HTERT RPE-1 (cell line): ENCODE data around the gene CIAO3.
"Not testable (repeated sequence)": the region's sequence is repeated elsewhere in the genome, so short reads cannot be mapped to it uniquely, and the experiment has no call there.

Source experiments
- in situ Hi-C: fragments of 300-500 bp; cut with MboI; formaldehyde crosslinking; loops from 4 replicates; pipeline ENCODE4 v1.14.3; 2020; ENCODE audit warnings: low sequenced_read_pairs

Gene CIAO3

DNA sequence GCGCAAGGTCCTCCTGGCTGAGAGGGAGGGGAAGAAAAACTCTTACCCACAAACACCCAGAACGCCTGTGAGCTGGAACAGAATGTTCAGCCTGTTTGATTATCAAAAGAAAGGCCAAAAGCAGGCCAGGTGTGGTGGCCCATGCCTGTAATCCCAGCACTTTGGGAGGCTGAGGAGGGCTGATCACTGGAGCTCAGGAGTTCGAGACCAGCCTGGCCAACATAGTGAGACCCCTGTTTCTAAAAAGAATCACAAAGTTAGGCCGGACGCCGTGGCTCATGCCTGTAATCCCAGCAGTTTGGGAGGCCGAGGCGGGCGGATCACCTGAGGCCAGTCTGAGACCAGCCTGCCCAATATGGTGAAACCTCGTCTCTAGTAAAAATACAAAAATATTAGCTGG, 35.5 kb upstream of the CIAO3 start:
- in situ Hi-C loops: not testable (repeated sequence)

DNA sequence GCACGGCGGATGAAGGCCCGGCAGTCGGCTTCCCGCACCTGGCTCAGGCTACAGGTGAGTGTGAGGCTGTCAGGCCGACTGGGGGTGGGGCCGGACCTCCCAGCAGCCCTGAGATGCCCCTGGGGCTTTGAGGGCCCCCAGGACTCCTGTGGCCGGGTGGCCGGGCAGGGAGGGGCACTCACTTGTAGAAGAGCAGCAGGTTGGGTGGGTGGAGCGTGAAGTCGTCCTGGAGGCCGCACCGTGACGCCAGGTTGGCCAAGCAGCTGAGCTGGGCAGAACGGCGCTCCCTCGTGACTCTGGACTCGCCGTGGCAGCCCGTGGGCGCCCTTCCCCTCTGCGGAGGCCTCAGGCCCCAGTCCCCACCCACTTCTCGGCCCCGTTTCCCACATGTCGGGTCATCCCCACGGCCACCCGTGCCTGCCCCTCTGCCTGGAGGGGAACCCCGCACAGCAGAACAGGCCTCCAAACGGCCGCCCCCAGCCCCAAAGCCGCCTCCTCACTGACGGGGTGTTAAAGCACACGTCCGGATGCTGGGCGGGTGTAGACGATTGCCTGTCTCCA, 34.5 kb upstream of the CIAO3 start:
- in situ Hi-C loops: no loop called here

DNA sequence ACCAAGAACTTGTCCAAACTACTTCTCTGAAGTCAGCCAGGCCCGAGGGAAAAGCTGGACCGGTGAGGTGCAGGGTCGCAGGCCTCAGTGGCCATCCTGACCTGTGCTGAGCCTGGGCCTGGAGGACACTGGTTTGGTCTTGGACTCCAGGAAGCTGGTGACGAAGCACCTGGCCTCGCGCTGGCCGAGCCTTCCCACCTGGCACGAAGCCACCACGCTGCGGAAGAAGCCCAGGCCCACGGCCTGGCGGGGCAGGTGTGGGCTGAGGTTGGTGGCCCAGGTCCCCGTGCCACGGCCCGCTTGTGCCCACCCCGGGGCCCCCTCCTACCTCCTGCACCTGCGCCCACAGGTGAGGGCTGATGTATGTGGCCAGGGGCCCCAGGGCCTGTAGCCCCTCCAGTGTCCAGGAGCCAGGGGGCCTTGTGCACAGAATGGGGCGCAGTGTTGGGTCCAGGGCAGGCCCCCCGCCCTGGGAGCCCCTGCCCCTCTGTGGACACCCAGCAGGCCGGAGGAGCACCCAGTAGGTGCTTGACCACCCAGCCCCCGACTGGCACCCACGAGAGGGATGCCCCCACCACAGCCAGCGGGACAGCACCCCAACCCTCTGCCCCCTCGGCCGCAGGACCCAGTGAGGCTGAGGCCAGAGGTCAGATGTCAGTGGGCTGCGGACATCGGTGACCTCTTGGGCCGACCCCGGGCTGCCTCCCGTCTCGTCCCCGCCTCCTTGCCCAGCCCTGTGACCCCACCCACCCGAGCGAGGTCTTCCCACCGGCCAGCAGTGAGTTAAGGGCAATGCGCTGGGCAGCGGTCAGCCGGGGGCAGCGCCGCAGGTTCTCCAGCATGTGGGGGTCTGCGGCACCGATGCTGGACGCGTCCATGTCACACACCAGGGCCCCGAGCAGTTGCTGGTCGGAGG, 33.5 kb upstream of the CIAO3 start:
- in situ Hi-C loops: no loop called here

DNA sequence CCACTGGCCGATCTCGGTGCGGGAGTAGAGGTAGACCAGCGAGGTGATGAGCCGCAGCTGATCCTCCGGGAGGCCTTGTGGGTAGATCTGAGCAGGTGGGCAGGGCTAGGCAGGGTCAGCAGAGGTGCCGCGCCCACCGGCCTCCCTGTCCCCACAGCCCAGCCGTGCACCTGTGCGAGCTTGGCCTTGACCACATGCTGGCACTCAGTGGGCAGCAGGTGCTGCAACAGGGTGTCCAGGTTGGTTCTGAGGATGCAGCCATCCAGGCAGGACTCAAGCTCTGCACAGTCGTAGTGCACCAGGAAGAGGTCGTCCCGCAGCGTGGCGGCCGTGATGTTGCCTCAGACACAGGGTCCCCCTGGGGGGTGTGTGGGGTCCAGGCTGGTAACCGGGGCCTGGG, 32.2 kb upstream of the CIAO3 start:
- in situ Hi-C loops: no loop called here

DNA sequence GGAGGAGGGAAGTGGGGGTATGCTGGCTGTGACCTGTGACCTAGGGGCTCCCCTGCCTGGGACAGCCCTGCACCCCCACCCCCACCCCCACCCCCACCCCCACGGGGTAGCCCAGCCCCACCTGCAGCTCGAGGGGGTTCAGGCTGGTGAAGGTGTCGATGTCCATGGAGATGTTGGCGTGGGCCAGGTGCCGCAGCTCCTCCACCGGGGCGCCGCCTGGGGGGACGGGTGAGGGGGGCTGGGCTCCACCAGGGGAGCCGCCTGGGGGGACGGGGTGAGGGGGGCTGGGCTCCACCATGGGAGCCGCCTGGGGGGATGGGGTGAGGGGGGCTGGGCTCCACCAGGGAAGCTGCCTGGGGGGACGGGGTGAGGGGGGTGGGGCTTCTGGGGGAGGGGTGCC, 29.6 kb upstream of the CIAO3 start:
- in situ Hi-C loops: no loop called here

DNA sequence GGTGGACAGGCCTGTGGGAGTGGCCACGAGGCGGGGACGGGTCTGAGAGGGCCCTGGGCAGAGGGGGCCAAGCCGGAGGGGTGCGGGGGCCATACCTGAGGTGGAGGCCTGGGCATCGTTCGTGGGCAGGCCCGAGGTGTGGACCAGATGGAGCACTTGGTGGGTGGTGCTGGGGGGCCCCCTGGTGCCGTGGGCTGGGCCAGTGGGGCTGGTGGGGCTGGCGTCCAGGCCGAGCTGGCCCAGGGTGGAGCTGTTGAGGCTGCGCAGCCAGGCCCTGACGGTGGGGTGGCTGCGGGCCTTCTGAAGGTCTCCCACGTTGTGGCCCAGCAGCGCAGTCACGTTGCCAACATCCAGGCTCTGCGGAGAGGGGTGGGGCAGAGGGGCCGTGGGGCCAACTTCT, 29.1 kb upstream of the CIAO3 start:
- in situ Hi-C loops: no loop called here

DNA sequence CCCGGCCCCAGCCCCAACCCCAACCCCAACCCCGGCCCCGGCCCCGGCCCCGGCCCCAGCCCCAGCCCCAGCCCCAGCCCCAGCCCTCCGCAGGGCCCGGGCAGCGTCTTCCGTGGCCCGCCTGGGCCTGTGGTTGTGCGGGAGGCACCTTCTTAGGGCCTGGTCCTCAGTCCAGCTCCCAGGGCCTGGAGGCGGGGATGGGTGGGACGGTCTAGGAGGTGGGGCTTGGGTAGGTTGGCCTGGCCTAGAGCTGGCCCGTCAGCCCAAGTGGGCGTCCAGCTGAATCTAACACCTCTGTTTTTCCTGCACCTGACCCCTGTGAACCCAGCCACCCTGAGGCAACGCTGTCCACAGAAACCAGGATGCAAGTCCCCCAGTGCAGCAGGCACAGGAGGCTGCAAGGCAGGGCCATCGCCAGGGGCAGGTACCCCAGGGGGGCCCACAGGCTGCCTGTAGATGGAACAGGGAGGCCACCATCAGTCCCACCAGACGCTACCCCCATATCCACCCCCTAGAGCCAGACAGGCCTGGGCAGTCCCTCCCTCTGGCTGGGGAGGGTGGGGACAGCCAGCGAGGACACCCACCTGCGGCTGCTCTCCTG, 28.5 kb upstream of the CIAO3 start:
- in situ Hi-C loops: no loop called here

DNA sequence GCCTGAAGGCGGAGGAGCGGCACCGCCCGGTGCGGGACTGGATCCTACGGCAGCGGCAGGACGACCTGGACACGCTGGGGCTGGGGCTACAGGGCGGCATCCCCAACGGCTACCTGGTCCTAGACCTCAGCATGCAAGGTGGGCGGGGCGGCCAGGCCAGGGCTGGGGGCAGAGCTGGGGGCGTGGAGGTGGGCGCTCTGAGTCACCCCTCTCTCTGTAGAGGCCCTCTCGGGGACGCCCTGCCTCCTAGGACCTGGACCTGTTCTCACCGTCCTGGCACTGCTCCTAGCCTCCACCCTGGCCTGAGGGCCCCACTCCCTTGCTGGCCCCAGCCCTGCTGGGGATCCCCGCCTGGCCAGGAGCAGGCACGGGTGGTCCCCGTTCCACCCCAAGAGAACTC, 27.6 kb upstream of the CIAO3 start:
- in situ Hi-C loops: no loop called here

DNA sequence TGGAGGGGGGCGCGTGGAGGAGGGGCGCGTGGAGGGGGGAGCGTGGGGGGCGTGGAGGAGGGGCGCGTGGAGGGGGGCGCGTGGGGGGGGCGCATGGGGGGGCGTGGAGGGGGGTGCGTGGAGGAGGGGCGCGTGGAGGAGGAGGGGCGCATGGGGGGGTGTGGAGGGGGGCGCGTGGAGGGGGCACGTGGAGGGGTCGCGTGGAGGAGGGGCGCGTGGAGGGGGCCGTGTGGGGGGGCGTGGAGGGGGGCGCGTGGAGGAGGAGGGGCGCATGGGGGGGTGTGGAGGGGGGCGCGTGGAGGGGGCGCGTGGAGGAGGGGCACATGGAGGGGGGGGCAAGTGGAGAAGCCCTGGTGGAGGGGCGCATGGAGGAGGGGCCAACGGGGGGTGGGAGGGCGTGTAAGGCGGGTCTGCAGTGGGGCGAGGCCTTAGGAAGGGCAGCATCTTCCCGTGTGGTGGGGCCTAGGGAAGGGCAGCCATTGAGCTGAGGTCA, 27.0 kb upstream of the CIAO3 start:
- in situ Hi-C loops: no loop called here

DNA sequence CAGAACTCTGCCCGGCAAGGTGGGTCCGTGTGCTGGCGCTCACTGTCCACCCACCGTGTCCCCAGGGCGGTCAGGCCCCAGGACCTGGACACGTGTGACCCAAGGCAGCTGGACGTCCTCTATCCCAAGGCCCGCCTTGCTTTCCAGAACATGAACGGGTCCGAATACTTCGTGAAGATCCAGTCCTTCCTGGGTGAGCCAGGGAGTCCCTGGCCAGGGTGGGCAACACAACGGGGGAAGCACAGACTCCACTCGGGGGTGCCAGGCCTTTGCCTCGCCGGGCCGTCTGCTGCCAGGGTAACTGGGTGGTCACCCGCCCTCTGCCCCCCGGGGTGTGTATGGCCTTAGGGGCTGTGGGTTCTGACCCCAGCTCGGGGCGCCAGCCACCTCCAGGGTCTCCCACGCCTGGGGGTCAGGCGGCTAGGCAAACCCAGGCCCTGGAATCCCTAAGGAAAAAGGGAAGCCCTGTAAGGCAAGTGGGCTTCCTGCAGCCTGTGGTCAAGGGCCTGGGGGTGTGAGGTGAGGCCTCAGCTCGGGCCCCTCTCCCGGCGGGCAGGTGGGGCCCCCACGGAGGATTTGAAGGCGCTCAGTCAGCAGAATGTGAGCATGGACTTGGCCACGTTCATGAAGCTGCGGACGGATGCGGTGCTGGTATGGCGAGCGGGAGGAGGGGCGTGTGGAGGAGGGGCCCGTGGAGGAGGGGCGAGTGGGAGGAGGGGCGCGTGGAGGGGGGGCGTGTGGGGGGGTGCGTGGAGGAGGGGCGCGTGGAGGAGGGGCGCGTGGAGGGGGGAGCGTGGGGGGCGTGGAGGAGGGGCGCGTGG, 26.2 kb upstream of the CIAO3 start:
- in situ Hi-C loops: no loop called here

DNA sequence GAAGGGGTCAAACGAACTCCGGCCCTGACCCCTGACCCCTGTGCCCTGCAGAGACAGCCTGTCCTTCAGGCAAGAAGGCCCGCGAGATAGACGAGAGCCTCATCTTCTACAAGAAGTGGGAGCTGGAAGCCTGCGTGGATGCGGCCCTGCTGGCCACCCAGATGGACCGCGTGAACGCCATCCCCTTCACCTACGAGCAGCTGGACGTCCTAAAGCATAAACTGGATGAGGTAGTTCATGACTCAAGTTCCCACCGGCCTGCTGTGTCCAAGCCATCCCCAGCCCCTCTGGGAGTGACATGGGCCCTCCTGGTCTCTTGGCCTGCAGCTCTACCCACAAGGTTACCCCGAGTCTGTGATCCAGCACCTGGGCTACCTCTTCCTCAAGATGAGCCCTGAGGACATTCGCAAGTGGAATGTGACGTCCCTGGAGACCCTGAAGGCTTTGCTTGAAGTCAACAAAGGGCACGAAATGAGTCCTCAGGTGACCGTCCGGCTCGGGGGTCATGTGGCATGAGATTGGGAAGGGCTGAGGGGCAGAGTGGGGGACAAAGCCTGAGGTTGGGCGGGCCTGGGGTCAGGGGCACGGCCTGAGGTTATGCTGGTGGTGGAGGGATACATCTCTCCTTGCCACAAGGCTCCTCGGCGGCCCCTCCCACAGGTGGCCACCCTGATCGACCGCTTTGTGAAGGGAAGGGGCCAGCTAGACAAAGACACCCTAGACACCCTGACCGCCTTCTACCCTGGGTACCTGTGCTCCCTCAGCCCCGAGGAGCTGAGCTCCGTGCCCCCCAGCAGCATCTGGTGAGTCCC, 25.4 kb upstream of the CIAO3 start:
- in situ Hi-C loops: no loop called here

DNA sequence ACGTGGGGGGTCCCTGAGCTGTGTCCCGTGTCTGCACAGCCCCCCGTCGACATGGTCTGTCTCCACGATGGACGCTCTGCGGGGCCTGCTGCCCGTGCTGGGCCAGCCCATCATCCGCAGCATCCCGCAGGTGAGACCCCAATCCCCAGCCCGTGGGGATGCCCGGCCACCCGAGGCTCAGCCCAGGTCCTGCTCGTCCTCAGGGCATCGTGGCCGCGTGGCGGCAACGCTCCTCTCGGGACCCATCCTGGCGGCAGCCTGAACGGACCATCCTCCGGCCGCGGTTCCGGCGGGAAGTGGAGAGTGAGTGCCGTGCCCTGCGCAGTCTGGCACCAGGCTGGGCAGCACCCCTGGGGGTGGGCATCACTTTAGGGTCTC, 24.7 kb upstream of the CIAO3 start:
- in situ Hi-C loops: no loop called here

DNA sequence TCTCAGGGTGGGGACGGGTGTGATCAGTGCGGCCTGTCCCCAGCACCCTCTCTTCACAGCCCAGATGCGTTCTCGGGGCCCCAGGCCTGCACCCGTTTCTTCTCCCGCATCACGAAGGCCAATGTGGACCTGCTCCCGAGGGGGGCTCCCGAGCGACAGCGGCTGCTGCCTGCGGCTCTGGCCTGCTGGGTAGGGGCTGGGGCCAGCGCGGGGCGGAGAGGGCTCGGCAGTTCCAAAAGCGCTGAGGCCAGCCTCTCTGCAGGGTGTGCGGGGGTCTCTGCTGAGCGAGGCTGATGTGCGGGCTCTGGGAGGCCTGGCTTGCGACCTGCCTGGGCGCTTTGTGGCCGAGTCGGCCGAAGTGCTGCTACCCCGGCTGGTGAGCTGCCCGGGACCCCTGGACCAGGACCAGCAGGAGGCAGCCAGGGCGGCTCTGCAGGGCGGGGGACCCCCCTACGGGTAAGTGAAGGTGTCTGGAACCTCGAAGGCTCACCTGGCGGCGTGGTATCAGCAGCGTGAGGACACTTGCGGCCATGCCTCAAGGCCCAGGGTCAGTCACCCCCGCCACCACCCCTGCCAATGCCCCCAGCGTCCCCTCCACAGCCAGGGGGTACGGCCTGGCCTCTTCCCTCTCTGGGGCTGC, 24.2 kb upstream of the CIAO3 start:
- in situ Hi-C loops: no loop called here

DNA sequence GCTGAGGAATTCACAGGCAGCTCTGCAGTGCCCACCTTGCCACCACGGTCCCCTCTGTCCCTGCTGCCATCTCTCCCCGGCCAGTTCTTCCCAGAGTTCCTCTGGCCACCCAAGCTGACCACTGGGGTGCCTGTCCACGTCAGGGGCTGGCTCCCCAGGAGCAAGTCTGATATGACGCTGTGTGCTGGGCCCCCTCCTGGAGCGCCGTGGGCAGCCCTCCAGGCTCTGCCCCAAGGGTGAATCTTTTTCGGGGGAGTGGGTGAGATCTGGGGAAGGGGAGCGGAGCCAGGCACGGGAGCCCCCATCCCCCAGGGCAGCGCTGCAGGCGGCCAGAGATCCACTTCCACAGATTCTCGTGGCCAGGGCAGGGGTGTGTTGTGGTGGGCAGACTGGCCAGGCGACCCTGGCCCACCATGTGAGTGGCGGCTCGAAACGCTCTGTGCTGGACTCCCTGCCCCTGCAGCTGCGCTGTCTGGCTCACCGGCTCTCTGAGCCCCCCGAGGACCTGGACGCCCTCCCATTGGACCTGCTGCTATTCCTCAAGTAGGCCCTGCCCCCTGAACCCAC, 23.5 kb upstream of the CIAO3 start:
- in situ Hi-C loops: no loop called here

DNA sequence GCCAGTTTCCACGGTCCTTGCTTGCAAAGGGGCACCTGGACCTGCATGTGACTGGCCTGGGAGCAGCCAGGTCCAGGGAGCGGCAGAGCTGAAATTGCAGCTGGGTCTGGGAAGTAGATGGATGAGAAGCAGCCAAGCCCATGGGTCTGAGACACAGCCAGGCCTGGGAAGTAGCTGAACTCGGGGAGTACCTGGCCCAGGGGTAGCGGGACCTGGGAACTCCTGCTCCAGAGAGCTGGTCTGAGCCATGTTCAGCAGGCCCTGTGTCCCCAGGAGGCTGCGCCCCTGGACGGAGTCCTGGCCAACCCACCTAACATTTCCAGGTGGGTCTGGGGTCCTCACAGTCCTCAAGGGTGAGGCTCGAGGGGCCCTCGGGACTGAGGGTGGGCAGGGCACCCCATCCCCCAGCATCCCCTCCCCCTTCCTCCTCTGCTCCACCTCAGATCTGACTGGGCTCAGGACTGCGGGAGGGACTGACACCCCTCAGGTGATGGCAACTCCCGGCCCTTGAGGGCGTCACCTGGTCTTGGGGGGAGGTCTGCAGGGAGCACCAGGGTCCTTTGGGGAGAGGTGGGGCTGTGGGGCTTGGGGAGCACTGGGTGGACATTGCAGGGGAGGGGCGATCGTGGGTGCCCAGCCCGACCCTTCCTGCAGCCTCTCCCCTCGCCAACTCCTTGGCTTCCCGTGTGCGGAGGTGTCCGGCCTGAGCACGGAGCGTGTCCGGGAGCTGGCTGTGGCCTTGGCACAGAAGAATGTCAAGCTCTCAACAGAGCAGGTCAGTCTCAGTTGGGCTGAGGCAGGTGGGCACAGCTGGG, 22.8 kb upstream of the CIAO3 start:
- in situ Hi-C loops: no loop called here

DNA sequence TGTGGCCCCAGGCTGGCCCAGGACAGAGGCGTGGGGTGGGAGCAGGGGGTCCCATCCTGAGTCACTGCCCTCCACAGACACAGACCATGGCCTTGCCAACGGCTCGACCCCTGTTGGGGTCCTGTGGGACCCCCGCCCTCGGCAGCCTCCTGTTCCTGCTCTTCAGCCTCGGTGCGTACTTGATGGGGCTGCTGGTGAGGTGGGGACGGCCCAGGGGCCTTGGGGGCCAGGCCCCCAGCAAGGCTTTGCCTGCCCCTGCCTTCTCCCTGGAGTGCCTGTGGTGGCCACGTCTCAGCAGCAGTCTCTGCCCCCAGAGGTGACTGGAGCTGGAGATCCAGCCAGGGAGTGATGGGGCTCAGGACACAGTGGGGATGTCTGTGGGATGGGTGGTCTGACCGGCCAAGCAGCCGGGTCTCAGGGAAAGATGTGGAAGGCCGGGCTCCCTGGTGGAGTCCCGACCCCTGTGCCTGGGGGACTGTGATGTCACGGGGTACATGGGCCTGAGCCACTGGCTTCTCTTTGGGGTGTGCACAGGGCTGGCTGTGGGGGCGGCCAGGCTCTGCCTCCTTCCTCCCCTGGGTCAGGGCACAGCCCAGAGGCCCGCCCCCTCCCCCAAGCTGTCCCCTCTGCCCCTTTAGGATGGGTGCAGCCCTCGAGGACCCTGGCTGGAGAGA, 21.9 kb upstream of the CIAO3 start:
- in situ Hi-C loops: no loop called here

DNA sequence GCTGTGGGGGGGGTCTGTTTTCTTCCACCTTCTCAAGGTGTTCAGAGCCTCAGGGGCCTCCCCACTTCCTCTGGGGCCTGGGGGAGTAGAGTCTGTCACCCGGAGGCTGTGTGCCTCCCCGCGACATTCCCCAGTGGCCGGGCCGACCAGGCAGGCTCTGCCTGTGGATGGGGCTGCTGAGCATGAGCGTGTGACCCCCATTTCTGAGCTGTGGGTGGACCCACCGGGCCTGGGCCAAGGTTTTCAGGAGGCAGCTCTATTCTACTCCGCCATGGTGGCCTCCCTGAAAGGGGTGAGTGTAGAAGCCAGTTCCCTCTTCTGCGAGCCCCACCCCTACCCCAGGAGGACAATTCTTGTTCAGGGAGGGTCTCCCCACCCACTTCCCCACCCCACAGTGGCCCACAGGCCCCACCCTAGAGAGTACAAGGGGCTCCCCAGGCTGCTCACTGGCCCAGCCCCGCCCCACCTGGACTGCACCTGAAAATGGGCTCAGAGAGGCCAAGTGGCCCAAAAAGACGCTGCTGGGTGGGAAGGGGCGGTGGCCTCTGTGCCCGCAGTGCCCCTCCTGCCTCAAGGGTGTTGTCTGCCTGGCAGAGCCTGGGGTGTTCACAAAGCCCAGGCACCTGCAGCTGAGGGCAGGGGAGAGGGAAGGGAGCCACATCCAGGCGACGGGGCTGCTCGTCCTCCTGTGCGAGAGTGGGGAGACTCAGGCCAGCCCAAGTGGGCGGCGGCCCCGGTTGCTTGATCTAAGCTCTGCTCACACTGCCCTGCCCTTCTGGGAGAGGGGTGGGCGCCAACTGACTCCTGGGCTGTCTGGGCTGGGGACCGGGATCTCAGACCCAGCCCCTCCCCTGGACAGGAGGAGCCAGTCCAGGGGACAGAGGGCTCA, 21.1 kb upstream of the CIAO3 start:
- in situ Hi-C loops: no loop called here
